Measurements from ENCODE around the gene MYOG.

- TF ChIP-seq POLR2A (IDR thresholded peaks at IDR 0.05; ENCODE audit: low read depth, low read length) (no peak), TAF1 (IDR thresholded peaks at IDR 0.05; ENCODE audit: low read depth, low read length) (no peak), POLR2AphosphoS5 (IDR thresholded peaks at IDR 0.05; ENCODE audit: low read depth, low read length) (no peak), PAX5 (IDR thresholded peaks at IDR 0.05; ENCODE audit: insufficient read depth, low read length, severe bottlenecking) (no peak), POU2F2 (IDR thresholded peaks at IDR 0.05; ENCODE audit: low read depth, low read length) (no peak), SPI1 (IDR thresholded peaks at IDR 0.05; ENCODE audit: low read depth, low read length) (no peak)
Measured at GRCh38 chr1:203048086-203048485, 37.7 kb downstream of the MYOG start.
